Left lobe of liver (tissue), 2 donors: ENCODE results near the gene ODAD4. TPM values are rescaled to one million over a fixed set of nuclear protein-coding genes. Genes with fewer than 3 reads are reported as not detected.

ENCODE experiments used
- ATAC-seq: fragments of 200-7000 bp; cut with Tn5 transposase; one replicate; pipeline ENCODE4 v1.9.1; 2020; ENCODE audit warnings: mild to moderate bottlenecking, moderate library complexity
- DNase-seq: peaks from one replicate; pipeline ENCODE4 v3.0.0-alpha.2; 2020; ENCODE audit warnings: low spot score
- total RNA-seq: library from RNA; stranded (reverse); gene quantifications from one replicate; pipeline ENCODE4 v1.2.1, GENCODE V29; 2021
- donor health status: DM: no; HTN: no; CAD: no; lungs with moderate emphysema.
- donor health status: DM: no; HTN: yes; CAD: no.

Gene ODAD4
- total RNA-seq, 1 donor from 2014 or later, result 0.30 TPM

GRCh38 chr17:41967921-41968578 is 37.6 kb downstream of the ODAD4 start:
- DNase-seq (no peak), ATAC-seq (no peak)

- DNase-seq, result no peak
- ATAC-seq, result no peak
Measured at GRCh38 chr17:41968676-41969075, 38.3 kb downstream of the ODAD4 start.

DNA sequence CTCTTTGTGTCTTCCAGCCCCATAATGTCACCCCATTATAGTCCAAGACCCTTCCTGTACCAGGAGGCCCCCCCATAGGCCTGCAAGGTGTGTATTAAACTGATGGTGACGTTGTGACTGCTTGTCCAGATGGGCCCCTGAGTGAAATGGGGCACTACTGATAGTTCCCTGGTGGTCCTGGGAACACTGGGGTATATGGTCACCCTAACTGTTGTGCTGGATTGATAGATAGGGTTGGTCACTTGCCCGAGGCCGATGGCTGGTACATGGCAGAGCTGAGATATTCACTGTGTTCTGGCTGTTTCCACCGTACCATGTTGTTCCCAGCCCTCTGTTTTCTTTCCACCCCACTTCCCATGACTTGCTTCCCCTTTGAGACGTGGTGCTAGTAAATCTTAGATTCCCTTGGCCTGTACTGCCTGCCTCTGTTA is 40.5 kb downstream of the ODAD4 start:
- no peak for DNase-seq
- no peak for ATAC-seq

- ATAC-seq (no peak), DNase-seq (no peak)
Measured at GRCh38 chr17:41971721-41972523, 41.5 kb downstream of the ODAD4 start.

DNA sequence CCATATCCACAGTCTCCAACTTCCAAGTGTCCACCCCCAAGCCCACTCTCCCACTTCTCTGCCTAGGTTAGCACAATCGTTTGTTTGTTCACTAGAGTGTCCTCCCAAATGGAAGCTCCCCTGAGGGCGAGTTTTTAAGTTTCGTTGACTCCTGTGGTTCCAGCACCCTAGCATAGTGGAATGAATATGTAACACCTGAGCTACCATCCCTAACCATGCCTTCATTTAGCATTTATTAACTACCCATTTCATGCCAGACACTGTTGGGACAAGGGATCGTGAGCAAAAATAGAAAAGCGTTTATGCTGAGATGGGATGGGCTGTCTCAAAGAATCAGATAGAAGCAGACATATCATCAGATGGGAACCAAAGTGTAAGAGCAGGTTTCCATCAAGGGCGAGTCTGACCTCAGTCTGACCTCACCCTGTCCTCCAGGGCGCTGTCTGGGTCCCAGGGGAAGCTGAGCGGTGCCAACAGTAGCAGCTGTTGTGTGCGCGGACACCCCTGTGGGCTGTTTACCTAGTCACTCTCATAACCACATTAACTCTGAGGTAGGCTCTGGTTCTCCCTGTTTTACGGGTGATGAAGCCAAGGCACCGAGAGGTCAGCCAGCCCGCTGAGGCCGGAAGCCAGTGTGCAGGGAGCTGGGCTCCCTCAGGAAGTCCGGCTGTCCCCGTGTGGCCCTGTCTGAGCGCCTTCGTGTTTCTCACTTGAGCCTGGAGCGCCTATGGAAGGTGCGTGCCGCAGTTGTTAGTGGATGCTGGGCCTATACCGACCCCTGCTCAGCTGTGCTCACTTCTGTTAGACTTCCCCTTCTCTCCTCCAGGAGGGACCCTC is 42.4 kb downstream of the ODAD4 start:
- peak; percentile 78 for ATAC-seq

GRCh38 chr17:41973408-41973811 is 43.0 kb downstream of the ODAD4 start:
- DNase-seq (no peak), ATAC-seq (no peak)

More for the DNA sequence above, 42.4 kb downstream of the ODAD4 start:
- peak; percentile 79 for DNase-seq

GRCh38 chr17:41974031-41974430 is 43.6 kb downstream of the ODAD4 start:
- no peak for DNase-seq
- no peak for ATAC-seq

DNA sequence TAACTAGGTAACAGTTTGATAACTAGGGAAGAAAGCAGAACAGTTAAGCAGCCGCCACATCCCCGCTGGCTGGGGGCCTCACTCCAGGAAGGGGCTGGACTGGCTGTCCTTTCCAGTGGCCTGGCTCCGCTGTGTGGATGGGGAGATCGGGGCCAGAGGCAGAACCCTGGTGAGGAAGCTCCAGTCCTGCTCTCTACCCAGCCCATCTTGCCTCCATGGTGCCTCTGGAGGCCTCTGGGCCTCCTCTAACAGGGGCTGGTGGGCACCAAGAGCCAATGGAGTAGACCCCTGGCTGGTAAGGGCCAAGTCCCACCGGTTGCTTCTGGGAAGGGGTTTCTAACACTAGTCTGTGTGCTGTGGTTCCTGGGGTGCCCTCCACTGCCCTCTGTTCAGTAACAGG is 44.2 kb downstream of the ODAD4 start:
- no peak for ATAC-seq
- DNase-seq, result no peak

DNA sequence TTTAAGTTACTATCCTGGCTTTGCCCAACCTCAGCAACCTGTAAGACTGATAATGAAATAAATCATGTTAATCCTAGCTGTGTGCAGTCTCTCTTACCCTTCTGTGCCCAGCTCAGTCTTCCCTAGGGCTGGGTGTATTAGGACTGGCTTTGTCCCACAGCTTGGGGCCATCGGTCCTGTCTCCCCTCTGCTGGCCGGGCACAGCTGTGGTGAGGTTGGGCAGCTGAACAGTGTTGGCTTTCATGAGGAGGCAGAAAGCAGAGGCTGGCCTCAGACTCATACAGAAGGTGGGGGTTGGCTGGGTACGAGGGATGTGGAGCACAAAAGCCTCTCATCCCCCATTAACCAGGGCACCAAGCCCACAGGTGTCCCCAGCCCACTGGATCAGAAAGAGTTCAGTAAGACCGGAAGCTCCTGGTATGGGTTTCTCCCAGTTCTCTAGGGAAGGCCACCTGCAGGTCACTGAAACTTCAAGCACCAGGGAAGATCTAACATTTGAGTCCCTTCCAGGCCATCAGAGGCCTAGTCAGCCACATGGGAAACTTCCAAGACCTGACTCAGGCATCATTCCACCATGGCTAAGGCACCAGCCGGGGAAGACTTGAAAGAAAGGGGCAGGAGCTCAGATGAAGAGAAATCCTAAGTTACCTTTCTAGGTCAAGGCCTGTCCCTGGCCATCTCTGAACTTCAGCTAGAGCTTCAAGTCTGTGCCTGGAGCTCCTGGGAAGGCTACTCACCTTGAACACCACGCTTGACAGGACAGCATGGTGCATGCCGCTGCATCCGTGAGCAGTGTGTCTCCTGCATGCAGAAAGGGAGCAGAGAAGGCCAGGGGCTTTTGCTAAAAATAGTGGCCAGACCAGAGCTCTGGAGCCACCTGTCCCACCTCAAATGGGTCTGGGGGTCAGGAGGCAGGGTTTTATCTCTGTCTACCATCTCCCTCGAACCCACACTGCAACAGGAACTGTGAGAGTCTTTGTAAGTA is 45.0 kb downstream of the ODAD4 start:
- DNase-seq (no peak), ATAC-seq (no peak)

DNA sequence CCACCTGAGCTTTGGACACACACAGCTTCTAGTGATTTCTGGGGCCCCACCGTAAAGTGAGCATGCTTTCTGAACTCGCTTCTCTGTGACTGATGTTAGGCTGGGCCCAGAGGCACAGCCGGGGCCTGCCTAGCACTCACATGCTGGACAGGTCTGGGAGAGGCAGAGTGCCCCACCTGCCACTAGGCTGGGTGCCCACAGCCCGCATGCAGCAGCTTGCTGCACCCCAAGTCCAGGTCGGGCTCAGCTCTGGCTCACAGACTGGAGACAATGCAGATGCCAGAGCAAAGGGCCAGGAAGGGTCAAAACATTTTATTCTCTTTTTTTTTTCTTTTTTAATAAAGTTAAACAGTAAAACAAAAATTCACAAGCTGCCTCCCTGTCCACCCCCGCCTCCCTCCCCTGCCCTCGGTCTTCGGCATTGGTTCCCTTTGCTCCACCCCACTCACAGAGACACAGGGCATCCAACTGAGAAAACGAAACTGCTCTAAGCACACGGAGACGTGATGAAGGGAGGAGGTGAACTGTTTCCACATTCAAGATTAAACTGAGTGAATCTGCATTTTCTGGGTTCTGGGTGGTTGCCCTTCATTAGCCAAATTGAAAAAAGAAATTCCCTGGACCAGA is 45.8 kb downstream of the ODAD4 start:
- ATAC-seq (peak; percentile 81), DNase-seq (no peak)

DNA sequence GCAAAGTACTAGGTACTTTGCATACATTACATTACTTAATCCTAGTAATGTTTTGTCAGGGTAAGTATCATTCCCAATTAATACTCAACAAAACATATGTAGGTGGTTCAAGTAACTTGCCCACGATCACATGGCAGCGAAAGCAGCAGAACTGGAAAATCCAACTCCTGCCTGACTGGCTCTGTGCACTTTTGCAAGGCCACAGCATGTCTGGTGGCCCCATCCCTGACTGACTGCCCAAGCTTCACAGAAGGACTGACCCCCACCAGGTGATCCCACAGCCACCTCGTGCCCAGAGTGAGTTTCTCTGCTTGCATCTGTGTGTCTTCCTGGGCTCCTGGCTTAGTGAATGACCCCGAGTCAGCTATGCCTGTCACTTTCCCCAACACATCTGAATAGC is 47.6 kb downstream of the ODAD4 start:
- DNase-seq, result no peak

GRCh38 chr17:41982026-41982760 is 51.8 kb downstream of the ODAD4 start:
- ATAC-seq, result no peak
- no peak for DNase-seq

More for the DNA sequence above, 47.6 kb downstream of the ODAD4 start:
- no peak for ATAC-seq

GRCh38 chr17:41984454-41984853 is 54.0 kb downstream of the ODAD4 start:
- DNase-seq, result no peak
- no peak for ATAC-seq

DNA sequence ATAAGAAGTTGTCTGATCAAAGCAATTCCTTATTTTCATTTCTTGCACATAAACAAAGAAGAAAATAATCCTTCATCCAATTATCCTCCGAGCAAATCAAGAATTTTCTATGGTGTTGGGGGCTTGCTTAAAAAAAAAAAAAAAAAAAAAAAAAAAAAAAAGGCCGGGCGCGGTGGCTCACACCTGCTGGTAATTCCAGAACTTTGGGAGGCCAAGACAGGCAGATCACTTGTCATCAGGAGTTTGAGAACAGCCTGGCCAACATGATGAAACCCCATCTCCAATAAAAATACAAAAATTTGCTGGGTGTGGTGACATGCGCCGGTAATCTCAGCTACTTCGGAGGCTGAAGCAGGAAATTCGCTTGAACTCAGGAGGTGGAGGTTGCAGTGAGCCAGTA is 55.5 kb downstream of the ODAD4 start:
- DNase-seq, result no peak
- ATAC-seq, result no peak

- DNase-seq, result no peak
- ATAC-seq, result no peak
Measured at GRCh38 chr17:41986634-41987033, 56.2 kb downstream of the ODAD4 start.

DNA sequence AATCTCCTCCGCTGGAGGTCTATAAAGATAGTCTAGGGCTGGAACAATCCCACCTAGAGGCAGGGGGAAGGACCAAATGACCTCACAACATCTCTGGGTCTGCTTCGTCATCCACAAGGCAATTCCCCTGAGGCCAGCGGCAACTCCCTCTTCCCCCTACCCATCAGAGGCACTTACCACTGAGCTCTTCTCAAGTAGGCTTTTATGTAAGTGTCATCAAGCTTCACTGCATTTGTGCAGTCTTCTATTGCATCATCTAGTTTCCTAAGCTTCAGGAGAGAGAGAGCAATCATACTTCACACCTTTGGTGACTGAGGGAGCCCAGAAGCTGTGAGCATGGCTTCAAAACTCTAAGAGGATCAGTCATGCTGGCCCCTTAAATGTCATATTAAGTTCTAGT is 57.2 kb downstream of the ODAD4 start:
- ATAC-seq (no peak), DNase-seq (no peak)

GRCh38 chr17:41988418-41988817 is 58.0 kb downstream of the ODAD4 start:
- ATAC-seq (no peak), DNase-seq (no peak)

- peak; percentile 94 for ATAC-seq
- peak; percentile 88 for DNase-seq
Measured at GRCh38 chr17:41989702-41990419, 59.4 kb downstream of the ODAD4 start.
